Occipital lobe (tissue), 2 donors: ENCODE data around the gene SLC39A11. TPM values are rescaled to one million over a fixed set of nuclear protein-coding genes. Genes with fewer than 3 reads are reported as not detected.
"Not testable (repeated sequence)": the region's sequence is repeated elsewhere in the genome, so short reads cannot be mapped to it uniquely, and the experiment has no call there.

ENCODE experiments used
- DNase-seq: peaks from one replicate; lab custom pipeline; 2025; lab: John Stamatoyannopoulos, UW
- total RNA-seq: library from RNA; depleted of rRNA; stranded (reverse); fragments of >200 nt; gene quantifications from one replicate; pipeline ENCODE4 v1.2.3, GENCODE V29; 2014

Gene SLC39A11
- total RNA-seq, 1 donor from 2014 or later = 9.5 TPM

DNA sequence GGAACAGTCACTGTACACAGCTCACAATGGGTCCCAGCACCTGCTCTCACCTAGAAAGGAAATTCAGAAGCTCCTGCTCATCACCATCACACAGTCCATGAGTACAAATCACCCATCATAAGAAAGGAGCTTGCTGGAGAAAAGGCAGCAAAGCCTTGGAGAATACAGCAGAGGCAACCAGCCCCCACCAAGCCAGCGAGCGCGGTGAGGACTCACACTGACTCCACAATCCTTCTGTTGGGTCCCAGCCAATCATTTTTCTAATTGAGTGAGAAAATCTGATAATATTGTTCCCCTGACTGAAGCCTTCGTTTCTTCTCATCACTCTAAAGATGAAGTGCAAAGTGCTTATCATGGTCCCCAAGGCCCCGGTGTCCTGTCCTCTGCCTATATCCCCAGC, 298.3 kb downstream of the SLC39A11 start:
- DNase-seq = no peak

DNA sequence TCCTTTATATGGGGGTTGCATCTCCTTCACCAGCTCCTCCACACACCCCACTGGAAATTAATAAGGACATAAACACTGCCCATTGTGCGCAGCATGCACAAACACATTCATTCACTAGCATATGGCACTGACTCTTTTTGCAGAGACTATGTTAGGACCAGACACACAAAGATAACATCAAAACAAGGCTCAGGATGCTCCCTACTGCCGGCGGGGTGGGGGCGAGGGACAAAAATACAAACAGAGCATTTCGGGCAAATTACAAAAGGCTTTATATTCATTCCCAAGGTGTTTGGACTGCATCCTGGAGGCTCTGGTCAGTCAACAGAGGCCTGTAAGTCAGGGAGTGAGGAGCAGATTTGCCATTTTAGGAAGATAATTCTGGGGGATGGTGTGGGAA, 299.7 kb downstream of the SLC39A11 start:
- no peak for DNase-seq

GRCh38 chr17:72790190-72790589, 302.3 kb downstream of the SLC39A11 start:
- no peak for DNase-seq

GRCh38 chr17:72789711-72790110, 302.8 kb downstream of the SLC39A11 start:
- no peak for DNase-seq

- DNase-seq = no peak
These were observed 303.4 kb downstream of the SLC39A11 start for GRCh38 chr17:72788950-72789585.

GRCh38 chr17:72786209-72786608, 306.3 kb downstream of the SLC39A11 start:
- DNase-seq = no peak

GRCh38 chr17:72782985-72783701, 309.3 kb downstream of the SLC39A11 start:
- DNase-seq = no peak

- DNase-seq = not testable (repeated sequence)
These were observed 310.1 kb downstream of the SLC39A11 start for GRCh38 chr17:72782437-72782836.

- no peak for DNase-seq
These were observed 314.0 kb downstream of the SLC39A11 start for GRCh38 chr17:72778169-72779151.

DNA sequence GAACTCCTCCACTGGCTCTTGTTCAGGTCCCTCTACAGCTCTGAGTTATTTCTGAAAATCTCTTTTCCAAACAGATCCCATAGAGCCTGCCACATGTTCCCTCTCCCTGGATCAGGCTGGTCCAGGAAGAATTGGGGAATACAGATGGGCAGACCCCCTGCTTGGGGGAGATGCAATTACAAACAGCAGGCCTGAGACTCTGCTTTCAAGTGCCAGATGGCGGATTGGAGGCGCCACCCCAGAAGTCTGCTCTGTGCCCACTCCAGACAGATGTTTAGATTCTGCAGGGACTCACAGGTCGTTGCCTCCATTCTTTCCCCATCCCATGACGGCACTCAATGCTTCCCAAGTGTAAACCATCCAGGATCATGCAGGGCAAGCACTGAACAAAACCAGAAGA, 316.6 kb downstream of the SLC39A11 start:
- no peak for DNase-seq

DNA sequence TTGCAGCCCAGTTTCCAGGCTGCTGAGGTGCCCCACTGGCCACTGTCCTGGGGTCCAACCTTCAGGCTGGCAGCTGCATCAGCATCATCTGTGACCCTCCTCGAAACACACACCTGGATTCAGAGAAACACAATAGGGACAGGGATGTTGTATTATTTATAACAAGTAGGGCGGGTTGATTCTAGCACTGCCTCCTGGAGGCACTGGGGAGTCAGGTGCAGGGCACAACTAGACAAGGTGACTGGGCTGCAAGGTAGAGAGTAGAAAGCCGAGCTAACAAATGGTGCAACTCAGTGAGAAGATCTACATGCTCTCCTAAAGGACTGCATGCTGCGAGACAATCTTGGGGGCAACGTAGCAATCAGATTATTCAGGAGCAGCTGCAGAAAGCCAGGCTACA, 317.3 kb downstream of the SLC39A11 start:
- DNase-seq = no peak

DNA sequence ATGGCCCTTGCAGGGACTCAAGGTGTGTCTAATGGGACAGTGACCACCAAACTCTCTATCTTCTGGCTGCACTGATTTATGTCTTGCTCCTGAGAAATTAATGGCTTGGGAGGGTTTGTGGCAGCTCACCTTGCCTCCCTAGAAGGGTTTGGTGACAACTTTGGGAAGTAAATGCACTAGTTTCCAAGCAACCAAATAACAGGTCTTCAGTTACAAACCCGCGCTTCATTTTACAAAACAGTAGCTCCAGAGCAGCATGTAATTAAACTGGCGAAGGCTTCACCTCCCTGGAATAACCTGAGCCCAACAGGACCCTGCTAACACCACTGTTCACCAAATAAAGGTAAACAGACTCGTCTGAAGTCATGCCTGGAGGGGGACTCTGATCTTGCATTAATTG, 318.3 kb downstream of the SLC39A11 start:
- no peak for DNase-seq

DNA sequence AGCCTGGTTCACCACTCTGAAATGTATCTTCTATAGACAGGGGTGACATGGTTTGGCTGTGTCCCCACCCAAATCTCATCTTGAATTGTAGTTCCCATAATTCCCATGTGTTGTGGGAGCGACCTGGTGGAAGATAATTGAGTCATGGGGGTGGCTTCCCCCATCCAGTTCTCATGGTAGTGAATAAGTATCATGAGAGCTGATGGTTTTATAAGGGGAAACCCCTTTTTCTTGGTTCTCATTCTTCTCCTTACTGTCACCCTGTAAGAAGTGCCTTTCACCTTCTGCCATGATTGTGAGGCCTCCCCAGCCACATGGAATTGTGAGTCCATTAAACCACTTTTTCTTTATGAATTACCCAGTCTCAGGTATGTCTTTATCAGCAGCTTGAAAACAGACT, 319.3 kb downstream of the SLC39A11 start:
- DNase-seq = not testable (repeated sequence)

GRCh38 chr17:72772331-72772821, 320.1 kb downstream of the SLC39A11 start:
- no peak for DNase-seq

GRCh38 chr17:72771734-72772133, 320.8 kb downstream of the SLC39A11 start:
- DNase-seq = no peak

- DNase-seq = no peak
These were observed 325.6 kb downstream of the SLC39A11 start for GRCh38 chr17:72766761-72767356.

- no peak for DNase-seq
These were observed 326.9 kb downstream of the SLC39A11 start for GRCh38 chr17:72765368-72766153.

GRCh38 chr17:72764632-72765041, 327.9 kb downstream of the SLC39A11 start:
- DNase-seq = no peak

- DNase-seq = no peak
These were observed 328.5 kb downstream of the SLC39A11 start for GRCh38 chr17:72763981-72764380.

DNA sequence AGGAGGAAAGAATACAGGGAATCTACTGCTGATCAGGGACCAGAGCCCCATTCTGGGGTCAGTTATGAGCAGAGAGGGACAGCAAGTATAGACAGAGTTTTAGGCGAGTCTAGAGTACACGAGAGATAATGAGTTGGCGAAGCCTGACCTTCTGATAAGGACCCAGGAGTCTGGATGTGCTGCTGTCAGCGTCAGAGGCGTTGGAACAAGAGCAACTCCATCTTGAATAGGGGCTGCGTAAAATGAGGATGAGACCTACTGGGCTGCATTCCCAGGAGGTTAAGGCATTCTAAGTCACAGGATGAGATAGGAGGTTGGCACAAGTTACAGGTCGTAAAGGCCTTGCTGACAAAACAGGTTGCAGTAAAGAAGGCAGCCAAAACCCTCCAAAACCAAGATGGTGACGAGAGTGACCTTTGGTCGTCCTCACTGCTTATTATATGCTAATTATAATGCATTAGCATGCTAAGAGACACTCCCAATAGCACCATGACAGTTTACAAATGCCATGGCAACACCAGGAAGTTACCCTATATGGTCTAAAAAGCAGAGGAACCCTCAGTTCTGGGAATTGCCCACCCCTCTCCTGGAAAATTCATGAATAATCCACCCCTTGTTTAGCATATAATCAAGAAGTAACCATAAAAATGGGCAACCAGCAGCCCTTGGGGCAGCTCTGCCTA, 330.5 kb downstream of the SLC39A11 start:
- DNase-seq = not testable (repeated sequence)
